ENCODE results near the gene FASN.
"Not testable (repeated sequence)": the region's sequence is repeated elsewhere in the genome, so short reads cannot be mapped to it uniquely, and the experiment has no call there.

The FASN gene

GRCh38 chr17:82054351-82055022 lies 43.5 kb downstream of the FASN start:
- no peak for DNase-seq

DNA sequence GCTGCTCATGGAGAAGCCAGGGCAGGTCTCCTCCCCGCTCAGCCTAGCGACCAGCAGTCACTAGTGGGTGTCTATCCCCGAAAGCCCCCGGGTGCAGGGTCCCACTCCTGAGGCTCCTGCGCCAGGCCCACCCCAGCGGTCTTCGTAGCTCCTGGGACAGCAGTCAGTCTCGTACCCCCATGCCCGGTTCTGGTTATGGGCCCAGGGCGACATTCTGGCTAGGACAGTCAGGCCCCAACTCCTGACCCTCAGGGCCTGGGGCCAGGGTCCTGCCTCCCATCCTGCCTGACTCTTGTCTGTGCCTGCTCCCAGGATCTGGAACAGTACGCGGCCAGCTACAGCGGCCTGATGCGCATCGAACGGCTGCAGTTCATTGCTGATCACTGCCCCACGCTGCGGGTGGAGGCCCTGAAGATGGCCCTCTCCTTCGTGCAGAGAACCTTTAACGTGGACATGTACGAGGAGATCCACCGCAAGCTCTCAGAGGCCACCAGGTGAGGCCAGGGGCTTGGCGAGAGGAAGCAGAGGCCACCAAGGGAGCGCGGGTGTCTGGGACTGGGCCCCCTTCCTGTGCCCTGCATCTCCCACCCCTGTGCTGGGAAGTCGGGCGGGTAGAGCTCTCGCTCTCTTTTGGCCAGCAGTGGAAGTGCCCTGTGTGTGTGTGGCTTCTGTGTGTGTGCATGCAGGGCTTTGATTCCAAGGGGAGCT lies 44.3 kb downstream of the FASN start:
- DNase-seq = no peak

DNA sequence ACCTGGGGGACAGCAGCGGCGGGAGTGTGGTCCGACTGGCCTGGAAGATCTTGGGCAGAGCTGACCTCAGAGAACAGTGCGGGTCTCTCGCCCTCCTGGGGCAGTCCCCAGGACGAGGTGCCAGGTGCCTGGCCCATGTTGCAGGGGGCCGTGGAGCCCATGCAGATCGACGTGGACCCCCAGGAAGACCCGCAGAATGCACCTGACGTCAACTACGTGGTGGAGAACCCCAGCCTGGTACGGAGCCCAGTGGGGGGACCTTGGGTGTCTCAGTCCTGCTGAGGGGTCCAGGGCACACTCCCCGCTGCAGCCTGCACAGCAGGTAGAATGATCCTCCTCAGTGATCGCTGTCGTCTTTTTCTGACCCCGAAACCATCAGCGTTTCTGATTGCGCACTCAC lies 44.9 kb downstream of the FASN start:
- DNase-seq = no peak

- no peak for DNase-seq
These were observed 45.4 kb downstream of the FASN start for GRCh38 chr17:82052638-82053059.

DNA sequence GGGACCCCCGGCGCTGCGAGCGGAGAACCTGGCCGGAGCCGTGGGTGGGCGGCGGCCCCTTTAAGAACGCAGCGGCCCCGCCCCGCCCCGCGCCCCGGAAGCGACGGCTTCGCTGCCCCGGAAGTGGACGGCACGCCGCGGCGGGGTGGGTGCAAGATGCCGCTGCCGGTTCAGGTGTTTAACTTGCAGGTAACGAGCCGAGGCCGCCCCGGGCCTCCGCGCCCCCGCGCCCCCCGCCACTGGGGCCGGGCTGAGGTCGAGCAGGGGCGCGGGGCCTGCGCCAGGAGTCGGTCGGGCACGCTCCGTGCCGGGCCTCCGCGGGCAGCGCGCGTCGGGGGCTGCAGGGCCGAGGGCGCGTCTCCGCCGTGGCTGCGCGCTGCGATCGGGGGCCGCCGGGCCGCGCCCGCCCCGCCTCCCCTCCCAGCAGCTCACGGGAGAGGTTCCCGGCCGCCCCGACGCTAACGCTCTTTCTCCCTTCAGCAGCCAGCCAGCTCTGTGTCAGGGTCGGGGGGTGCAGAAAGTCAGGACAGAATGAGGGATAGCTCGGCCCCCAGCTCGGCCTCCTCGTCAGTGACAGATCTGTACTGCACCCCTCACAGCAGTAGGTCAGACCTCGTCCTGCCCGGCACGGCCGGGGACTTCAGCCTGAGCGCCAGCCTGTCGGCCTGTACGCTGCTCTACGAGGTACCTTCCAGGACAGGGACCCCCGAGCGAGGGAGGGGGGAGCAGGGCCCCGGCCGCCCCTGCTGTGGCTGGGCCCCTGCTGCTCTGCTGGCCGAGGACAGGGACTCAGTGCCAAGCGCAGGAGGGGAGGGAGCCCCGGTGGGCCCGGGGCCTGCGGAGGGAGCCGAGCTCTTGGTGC lies 46.0 kb downstream of the FASN start, which contains the start of the genes GPS1 and RFNG:
TSS of gene GPS1 (plus strand) at position 123 of the 862 bp plus-strand sequence. CDS start at position 157, 34 bp downstream.
TSS of gene RFNG (minus strand) at position 36 of the 862 bp plus-strand sequence. CDS start 45 bp downstream, outside the sequence.
- no peak for DNase-seq

DNA sequence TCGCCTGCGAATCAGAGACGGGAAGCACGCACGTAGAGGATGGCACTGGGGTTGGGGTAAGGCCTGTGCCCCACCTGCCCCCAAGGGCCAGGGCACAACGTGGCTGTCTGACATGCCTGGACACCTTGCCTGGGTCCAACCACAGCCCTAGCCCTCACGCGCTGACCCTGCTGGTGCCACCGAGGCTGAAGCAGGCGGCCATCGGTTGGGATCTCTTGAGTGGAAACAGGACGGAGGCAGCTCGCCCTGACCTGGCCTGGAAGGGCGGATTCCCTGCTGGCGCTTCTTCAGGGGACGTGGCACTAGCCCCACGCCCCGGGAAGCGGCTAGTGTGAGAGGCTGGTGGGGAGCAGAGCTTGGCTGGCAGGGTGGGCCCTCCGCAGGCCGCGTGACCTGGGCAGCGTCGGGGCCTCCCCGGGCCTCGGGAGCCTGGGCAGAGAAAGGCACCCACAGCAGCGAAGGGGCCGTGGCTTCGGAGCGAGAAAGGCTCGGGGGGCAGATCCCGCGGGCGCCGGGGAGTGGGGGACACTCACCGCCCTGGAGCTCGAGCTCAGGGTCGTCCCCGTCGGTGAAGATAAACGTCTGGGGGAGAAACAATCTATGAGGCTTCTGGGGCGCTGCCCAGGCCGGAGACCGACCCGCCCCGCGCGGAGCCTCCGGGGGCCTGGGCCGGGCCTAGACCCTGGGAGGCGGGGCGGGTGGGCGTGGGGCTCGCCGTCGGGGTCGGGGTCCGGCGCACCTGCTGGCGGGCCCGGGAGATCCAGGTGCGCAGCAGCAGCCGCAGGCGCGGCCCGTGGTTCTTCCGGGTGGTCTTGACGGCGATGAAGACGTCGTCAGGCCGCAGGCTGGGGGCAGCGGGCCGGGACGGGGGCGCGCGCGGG lies 47.0 kb downstream of the FASN start:
- DNase-seq = no peak

DNA sequence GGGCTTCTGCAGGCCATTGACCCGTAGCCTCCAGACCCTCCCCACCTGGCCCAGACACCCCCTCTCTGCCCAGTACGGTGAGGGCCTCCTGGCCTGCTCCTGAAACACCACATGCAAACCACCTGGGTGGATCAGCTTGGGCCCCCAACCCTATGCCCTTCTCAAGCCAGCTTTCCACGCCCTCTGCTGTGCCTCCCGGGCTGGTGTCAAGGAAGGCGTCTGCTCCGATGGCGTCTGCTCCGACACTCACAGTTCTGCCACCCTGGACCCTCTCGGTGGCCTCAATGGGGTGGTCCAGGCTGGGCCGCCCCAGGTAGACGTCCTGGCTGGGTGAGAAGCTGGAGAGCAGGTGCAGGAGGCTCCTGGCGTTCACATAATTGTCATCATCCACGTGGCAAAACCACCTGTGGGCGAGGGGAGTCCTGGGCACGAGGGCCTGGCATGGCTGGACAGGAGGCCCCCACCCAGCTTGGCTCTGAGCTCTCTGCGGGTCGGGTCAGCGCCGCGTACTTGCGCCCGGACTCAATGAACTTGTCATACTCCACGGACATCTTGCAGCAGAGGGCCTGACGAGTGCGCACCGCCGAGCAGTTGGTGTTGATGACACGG lies 47.8 kb downstream of the FASN start:
- DNase-seq = no peak

DNA sequence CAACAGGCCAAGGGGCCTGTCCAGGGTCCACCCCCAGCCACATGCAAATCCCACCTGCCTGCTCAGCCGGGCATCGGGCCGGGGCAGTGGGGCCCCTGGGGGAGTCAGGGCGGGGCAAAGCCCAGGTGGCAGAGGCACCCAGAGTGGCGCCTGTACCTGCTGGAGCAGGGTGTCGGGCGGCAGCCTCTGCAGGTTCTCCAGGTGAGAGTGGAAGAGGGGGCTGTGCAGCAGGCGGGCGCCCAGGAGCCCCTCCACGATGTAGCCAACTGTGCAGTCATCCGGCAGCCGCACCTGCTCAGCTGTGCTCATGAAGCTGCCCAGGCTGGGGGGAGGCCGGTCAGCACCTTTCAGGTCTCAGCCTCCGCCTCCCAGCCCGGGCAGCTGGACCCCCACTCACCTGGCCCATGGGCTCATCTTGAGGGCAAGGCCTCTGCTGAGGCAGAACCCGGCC lies 48.5 kb downstream of the FASN start:
- DNase-seq = no peak

DNA sequence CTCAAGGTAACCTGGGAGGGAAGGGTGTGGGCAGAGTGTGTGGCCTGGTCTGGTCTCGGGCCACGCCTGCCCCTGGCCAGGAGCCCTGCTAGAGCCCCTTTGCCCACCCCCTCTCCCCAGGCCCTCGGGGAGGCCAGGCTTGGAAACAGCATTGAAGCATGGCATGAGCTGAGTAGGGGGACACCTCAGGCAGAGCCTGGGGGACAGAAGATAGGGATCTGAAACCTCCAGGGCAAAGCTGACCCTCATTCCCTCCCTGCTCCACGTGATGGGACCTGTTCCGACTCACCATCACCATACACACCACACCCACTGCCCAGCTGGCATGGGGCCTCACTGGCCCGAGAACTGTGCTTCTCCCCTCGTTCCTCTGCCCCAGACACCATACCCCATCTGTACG lies 48.9 kb downstream of the FASN start:
- DNase-seq = no peak

- no peak for DNase-seq
These were observed 49.5 kb downstream of the FASN start for GRCh38 chr17:82048571-82048971.

- DNase-seq = no peak
These were observed 50.0 kb downstream of the FASN start for GRCh38 chr17:82047914-82048570.

- no peak for DNase-seq
These were observed 50.7 kb downstream of the FASN start for GRCh38 chr17:82047379-82047778.

DNA sequence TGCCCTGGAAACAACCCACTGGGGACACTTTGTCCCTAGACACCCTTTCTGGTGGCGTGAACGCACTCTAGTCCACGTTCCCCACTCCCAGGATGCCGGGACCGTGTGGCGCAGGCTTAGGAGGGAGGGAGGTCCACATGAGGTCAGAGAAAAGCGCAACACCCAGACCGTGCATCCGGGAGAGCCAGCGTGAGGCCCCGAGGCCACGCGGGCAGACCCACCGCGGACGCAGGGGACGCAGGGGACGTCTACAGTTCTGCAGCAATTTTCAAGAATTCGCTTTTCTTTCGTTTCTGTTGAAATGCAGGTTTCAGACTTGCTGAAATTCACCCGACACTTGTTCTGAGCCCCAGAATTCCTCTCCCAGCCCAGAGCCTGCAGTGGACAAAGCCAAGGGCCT lies 51.1 kb downstream of the FASN start:
- DNase-seq = no peak

DNA sequence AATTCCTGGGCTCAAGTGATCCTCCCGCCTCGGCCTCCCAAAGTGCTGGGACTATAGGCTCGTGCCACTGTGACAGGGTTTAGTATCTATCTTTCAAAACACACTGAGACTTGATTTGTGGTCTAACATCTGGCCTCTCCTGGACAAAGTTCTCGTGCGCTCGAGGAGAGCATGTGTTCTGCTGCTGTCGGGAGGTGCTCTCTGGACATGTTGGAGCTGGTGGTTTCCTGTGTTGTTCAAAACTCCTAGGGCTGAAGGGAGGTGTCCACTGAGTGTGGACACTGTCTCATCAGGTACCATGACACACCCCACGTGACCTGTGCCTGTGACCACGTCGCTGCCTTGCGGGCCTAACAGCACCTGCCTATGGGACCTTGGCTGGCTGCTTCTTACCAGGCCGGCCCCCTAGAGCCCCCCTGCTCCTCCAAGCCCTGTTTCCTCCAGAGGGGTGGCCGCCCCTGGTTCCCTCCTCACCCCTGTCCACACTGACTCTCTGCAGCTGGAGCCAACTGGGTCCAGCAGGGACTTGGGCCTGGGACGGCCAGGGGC lies 52.0 kb downstream of the FASN start:
- DNase-seq = no peak

- no peak for DNase-seq
These were observed 54.5 kb downstream of the FASN start for GRCh38 chr17:82043507-82043906.

- DNase-seq = no peak
These were observed 55.4 kb downstream of the FASN start for GRCh38 chr17:82042649-82043048.

GRCh38 chr17:82041144-82041814 lies 56.8 kb downstream of the FASN start:
- DNase-seq = no peak

GRCh38 chr17:82039695-82040299 lies 58.2 kb downstream of the FASN start:
- no peak for DNase-seq

- DNase-seq = not testable (repeated sequence)
These were observed 59.1 kb downstream of the FASN start for GRCh38 chr17:82038796-82039409.

- DNase-seq = no peak
These were observed 60.2 kb downstream of the FASN start for GRCh38 chr17:82037889-82038195.

Data from amniotic stem cell (primary cell).